ENCODE data around the gene POLK. TPM values are rescaled to one million over a fixed set of nuclear protein-coding genes. Genes with fewer than 3 reads are reported as not detected.

POLK gene
- total RNA-seq, 6 experiments from 2014 or later = 11.5 to 16.3 (median 14.1) TPM

GRCh38 chr5:75627801-75628200, 116.1 kb downstream of the POLK start:
- H3K36me3 ChIP-seq = no peaks in the 10 kb centered on the region
- no peak overlapping the region for H3K4me3 ChIP-seq
- H3K4me1 ChIP-seq = peaks cover 0 to under 1% (median 0%) of the 10 kb centered on the region in 4 donors
- H3K27ac ChIP-seq = no peak overlapping the region
- intact Hi-C loops (cut with DNase I) = no loop called here
- H3K27me3 ChIP-seq = no peaks in the 10 kb centered on the region
- TF ChIP-seq CTCF (IDR thresholded peaks at IDR 0.05) = no peak
- no peak for TF ChIP-seq POLR2A (IDR thresholded peaks at IDR 0.05)
- no peak for ATAC-seq
- no peaks in the 10 kb centered on the region for H3K9me3 ChIP-seq
- WGBS (ENCODE audit: insufficient coverage, low coverage, low lambda C conversion rate, missing lambda C conversion rate) = 100% methylated on average over 1 of the region's 1 CpG
- DNase-seq = no peak

- Histone ChIP-seq H3K9me3 (no peaks in the 10 kb centered on the region), H3K4me1 (no peaks in the 10 kb centered on the region), H3K36me3 (no peaks in the 10 kb centered on the region), H3K27ac (no peak overlapping the region), H3K4me3 (no peak overlapping the region), H3K27me3 (no peaks in the 10 kb centered on the region)
- no peak for DNase-seq
- intact Hi-C loops (cut with DNase I) = no loop called here
- TF ChIP-seq POLR2A (IDR thresholded peaks at IDR 0.05) (no peak), CTCF (IDR thresholded peaks at IDR 0.05) (no peak)
- ATAC-seq = no peak
- 81% methylated on average over 2 of the region's 2 CpGs for WGBS (ENCODE audit: insufficient coverage, low coverage, low lambda C conversion rate, missing lambda C conversion rate)
Measured at GRCh38 chr5:75630875-75631274, 119.2 kb downstream of the POLK start.

- WGBS (ENCODE audit: insufficient coverage, low coverage, low lambda C conversion rate, missing lambda C conversion rate) = 100% methylated on average over 1 of the region's 1 CpG
- TF ChIP-seq POLR2A (IDR thresholded peaks at IDR 0.05) (no peak), CTCF (IDR thresholded peaks at IDR 0.05) (no peak)
- H3K36me3 ChIP-seq = no peaks in the 10 kb centered on the region
- H3K27ac ChIP-seq = no peak overlapping the region
- DNase-seq (no peak), ATAC-seq (no peak)
- no peak overlapping the region for H3K4me3 ChIP-seq
- no peaks in the 10 kb centered on the region for H3K4me1 ChIP-seq
- intact Hi-C loops (cut with DNase I) = no loop called here
- no peaks in the 10 kb centered on the region for H3K27me3 ChIP-seq
- H3K9me3 ChIP-seq = no peaks in the 10 kb centered on the region
Measured at GRCh38 chr5:75632321-75632720, 120.6 kb downstream of the POLK start.

GRCh38 chr5:75637949-75638348, 126.3 kb downstream of the POLK start:
- H3K36me3 ChIP-seq = no peaks in the 10 kb centered on the region
- H3K4me1 ChIP-seq = no peaks in the 10 kb centered on the region
- TF ChIP-seq CTCF (IDR thresholded peaks at IDR 0.05) (no peak), POLR2A (IDR thresholded peaks at IDR 0.05) (no peak)
- H3K27me3 ChIP-seq = no peaks in the 10 kb centered on the region
- H3K4me3 ChIP-seq = no peak overlapping the region
- WGBS (ENCODE audit: insufficient coverage, low coverage, low lambda C conversion rate, missing lambda C conversion rate) = 88% methylated on average over 1 of the region's 1 CpG
- no peaks in the 10 kb centered on the region for H3K9me3 ChIP-seq
- no peak for ATAC-seq
- intact Hi-C loops (cut with DNase I) = no loop called here
- DNase-seq = no peak
- H3K27ac ChIP-seq = no peak overlapping the region
